Natural killer cell (primary cell): ENCODE results near the gene ALG6. TPM values are rescaled to one million over a fixed set of nuclear protein-coding genes. Genes with fewer than 3 reads are reported as not detected.

ENCODE experiments used
- ATAC-seq, 3 donors: fragments of 150-1000 bp in 2 of 3; fragments of 200-7000 bp in 1 of 3; cut with Tn5 transposase; 1 replicate in 1 of 3; 2 replicates in 2 of 3; pipeline ENCODE4 v1.10.0; 2021; ENCODE audit warnings: mild to moderate bottlenecking in 2 of 3, moderate library complexity in 2 of 3
- DNase-seq, 2 donors: peaks; one replicate each; pipeline versions ENCODE4 v3.0.0 to v3.0.0-alpha.2; 2013 to 2021; ENCODE audit warnings: mixed read lengths in 1 of 2
- H3K27ac ChIP-seq: one replicate; pipeline ENCODE4 v1.5.1; 2013; ENCODE audit warnings: mild to moderate bottlenecking, low read length
- H3K27me3 ChIP-seq: one replicate; pipeline ENCODE4 v1.6.1; 2013; ENCODE audit warnings: low read length; ENCODE audit not compliant: control insufficient read depth, insufficient read depth
- H3K36me3 ChIP-seq: one replicate; pipeline ENCODE4 v1.6.1; 2013; ENCODE audit warnings: low read length; ENCODE audit not compliant: control insufficient read depth, insufficient read depth
- H3K4me1 ChIP-seq: one replicate; pipeline ENCODE4 v1.6.1; 2013; ENCODE audit warnings: low read length; ENCODE audit not compliant: control insufficient read depth, insufficient read depth
- H3K4me3 ChIP-seq: one replicate; pipeline ENCODE4 v1.5.1; 2013; ENCODE audit warnings: low read length
- H3K9me3 ChIP-seq: one replicate; pipeline ENCODE4 v1.6.1; 2013; ENCODE audit warnings: low read length; ENCODE audit not compliant: control insufficient read depth, insufficient read depth
- H3K27ac Mint-ChIP-seq, 2 donors: one replicate each; pipeline ENCODE4 v1.8.0; 2022; ENCODE audit warnings: mild to moderate bottlenecking in 2 of 2, mixed read lengths in 2 of 2, moderate library complexity in 1 of 2
- H3K27me3 Mint-ChIP-seq, 2 donors: one replicate each; pipeline ENCODE4 v1.8.0; 2022; ENCODE audit warnings: low read depth in 2 of 2, mixed read lengths in 2 of 2
- H3K36me3 Mint-ChIP-seq: one replicate; pipeline ENCODE4 v1.8.0; 2022; ENCODE audit warnings: mixed read lengths
- H3K4me1 Mint-ChIP-seq, 2 donors: one replicate each; pipeline ENCODE4 v1.8.0; 2022; ENCODE audit warnings: mixed read lengths in 2 of 2
- H3K4me3 Mint-ChIP-seq: one replicate; pipeline ENCODE4 v1.8.0; 2022; ENCODE audit warnings: mild to moderate bottlenecking, moderate library complexity, mixed read lengths
- H3K9me3 Mint-ChIP-seq, 2 donors: one replicate each; pipeline ENCODE4 v1.8.0; 2022; ENCODE audit warnings: mixed read lengths in 2 of 2
- WGBS: methylation state at CpG from one replicate; pipeline ENCODE4 v1.1.7; 2013; ENCODE audit warnings: missing lambda C conversion rate; ENCODE audit not compliant: insufficient coverage; 5-methylcytosine and 5-hydroxymethylcytosine counted together
- intact Hi-C: fragments of 100-400 bp; cut with micrococcal nuclease; formaldehyde crosslinking; loops from one replicate; pipeline ENCODE4 v1.14.2; 2022
- total RNA-seq, 4 donors: library from RNA; stranded (reverse); fragments of 120-200 nt in 1 of 4; gene quantifications; one replicate each; pipeline versions ENCODE4 v1.2.3 to v1.2.4, GENCODE V29; 2013 to 2022
- TF ChIP-seq, protein P1 (sequence below): fragments of 200-600 bp; IDR thresholded peaks from one replicate; pipeline ENCODE4 v1.8.0; 2022; ENCODE audit warnings: antibody characterized with exemption

Gene ALG6
- total RNA-seq, 3 donors from 2014 or later (not counting 1 experiment from before 2014, with no cell fraction given), result 21.3 to 28.0 (median 23.4) TPM

- Mint-ChIP-seq H3K4me3 (peak overlapping the region; percentile 88), H3K27me3 (peaks cover 69 to 73% of the 10 kb centered on the region in 2 donors), H3K36me3 (peaks cover 28% of the 10 kb centered on the region), H3K9me3 (peaks cover 3 to 6% of the 10 kb centered on the region in 2 donors), H3K27ac (peak overlapping the region; percentile 56 to 63), H3K4me1 (peaks cover 28 to 37% of the 10 kb centered on the region in 2 donors)
- no peak overlapping the region for H3K27ac ChIP-seq
- no peak for ATAC-seq
- no peak overlapping the region for H3K4me3 ChIP-seq
- H3K4me1 ChIP-seq, result peaks cover 42% of the 10 kb centered on the region
- peaks cover 80% of the 10 kb centered on the region for H3K27me3 ChIP-seq
- 8% methylated on average over 114 of the region's 114 CpGs for WGBS
- H3K9me3 ChIP-seq, result peaks cover 42% of the 10 kb centered on the region
- intact Hi-C loops, result no loop called here
- TF ChIP-seq, protein P1, sequence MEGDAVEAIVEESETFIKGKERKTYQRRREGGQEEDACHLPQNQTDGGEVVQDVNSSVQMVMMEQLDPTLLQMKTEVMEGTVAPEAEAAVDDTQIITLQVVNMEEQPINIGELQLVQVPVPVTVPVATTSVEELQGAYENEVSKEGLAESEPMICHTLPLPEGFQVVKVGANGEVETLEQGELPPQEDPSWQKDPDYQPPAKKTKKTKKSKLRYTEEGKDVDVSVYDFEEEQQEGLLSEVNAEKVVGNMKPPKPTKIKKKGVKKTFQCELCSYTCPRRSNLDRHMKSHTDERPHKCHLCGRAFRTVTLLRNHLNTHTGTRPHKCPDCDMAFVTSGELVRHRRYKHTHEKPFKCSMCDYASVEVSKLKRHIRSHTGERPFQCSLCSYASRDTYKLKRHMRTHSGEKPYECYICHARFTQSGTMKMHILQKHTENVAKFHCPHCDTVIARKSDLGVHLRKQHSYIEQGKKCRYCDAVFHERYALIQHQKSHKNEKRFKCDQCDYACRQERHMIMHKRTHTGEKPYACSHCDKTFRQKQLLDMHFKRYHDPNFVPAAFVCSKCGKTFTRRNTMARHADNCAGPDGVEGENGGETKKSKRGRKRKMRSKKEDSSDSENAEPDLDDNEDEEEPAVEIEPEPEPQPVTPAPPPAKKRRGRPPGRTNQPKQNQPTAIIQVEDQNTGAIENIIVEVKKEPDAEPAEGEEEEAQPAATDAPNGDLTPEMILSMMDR, result no peak
- peak in 1 of 2 donors; percentile 16 for DNase-seq
- no peaks in the 10 kb centered on the region for H3K36me3 ChIP-seq
Measured at GRCh38 chr1:63323865-63324778, 43.3 kb upstream of the ALG6 start.

DNA sequence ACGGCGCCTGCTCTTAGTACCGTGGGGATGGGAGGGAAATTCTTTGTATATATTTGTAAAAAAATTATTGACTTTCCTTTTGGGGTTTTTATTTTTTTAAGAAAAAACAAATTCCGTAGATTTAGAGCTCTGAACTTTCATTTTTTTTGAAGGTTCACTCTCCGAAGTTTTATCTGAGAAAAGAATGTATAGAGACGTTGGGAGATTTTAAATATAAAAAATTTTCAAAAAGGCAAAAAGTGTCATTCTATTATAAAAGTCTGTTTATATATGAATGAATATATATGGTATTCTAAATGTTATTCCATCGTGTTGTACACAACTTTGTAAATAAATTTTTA lies 42.7 kb upstream of the ALG6 start:
- H3K4me1 ChIP-seq, result peaks cover 44% of the 10 kb centered on the region
- 21% methylated on average over 4 of the region's 7 CpGs for WGBS
- Mint-ChIP-seq H3K4me3 (peak overlapping the region; percentile 88), H3K27me3 (peaks cover 70 to 73% of the 10 kb centered on the region in 2 donors), H3K36me3 (peaks cover 22% of the 10 kb centered on the region), H3K9me3 (peaks cover 0 to 3% of the 10 kb centered on the region in 2 donors), H3K27ac (peak overlapping the region; percentile 56 to 63), H3K4me1 (peaks cover 28 to 37% of the 10 kb centered on the region in 2 donors)
- H3K27me3 ChIP-seq, result peaks cover 80% of the 10 kb centered on the region
- H3K27ac ChIP-seq, result no peak overlapping the region
- no peak overlapping the region for H3K4me3 ChIP-seq
- TF ChIP-seq, protein P1, result no peak
- H3K36me3 ChIP-seq, result no peaks in the 10 kb centered on the region
- DNase-seq (no peak), ATAC-seq (no peak)
- intact Hi-C loops, result no loop called here
- H3K9me3 ChIP-seq, result peaks cover 40% of the 10 kb centered on the region

GRCh38 chr1:63325279-63325985 lies 42.0 kb upstream of the ALG6 start:
- H3K36me3 Mint-ChIP-seq, result peaks cover 22% of the 10 kb centered on the region
- H3K9me3 ChIP-seq, result peaks cover 38% of the 10 kb centered on the region
- peaks cover 44% of the 10 kb centered on the region for H3K4me1 ChIP-seq
- DNase-seq (peak in 1 of 2 donors; percentile 8), ATAC-seq (no peak)
- TF ChIP-seq, protein P1, result no peak
- H3K27ac ChIP-seq, result no peak overlapping the region
- WGBS, result no CpG with 5 or more reads among the region's 2 CpGs
- H3K4me1 Mint-ChIP-seq, result peaks cover 27 to 34% of the 10 kb centered on the region in 2 donors
- H3K36me3 ChIP-seq, result no peaks in the 10 kb centered on the region
- H3K4me3 Mint-ChIP-seq, result peak overlapping the region; percentile 25
- H3K4me3 ChIP-seq, result no peak overlapping the region
- peaks cover 0 to 3% of the 10 kb centered on the region in 2 donors for H3K9me3 Mint-ChIP-seq
- peaks cover 68 to 69% of the 10 kb centered on the region in 2 donors for H3K27me3 Mint-ChIP-seq
- intact Hi-C loops, result no loop called here
- H3K27ac Mint-ChIP-seq, result no peak overlapping the region
- H3K27me3 ChIP-seq, result peaks cover 80% of the 10 kb centered on the region
